ENCODE measurements around the gene KRT74.

Gene KRT74

GRCh38 chr12:52601671-52602070 is 28.0 kb upstream of the KRT74 start:
- no peak overlapping the region for H3K4me2 ChIP-seq (ENCODE audit: low read depth, low read length, poor library complexity, severe bottlenecking)
- H3K27me3 ChIP-seq (ENCODE audit: low read length), result no peaks in the 10 kb centered on the region
- no peak overlapping the region for H3K9ac ChIP-seq (ENCODE audit: low read length)
- H3K79me2 ChIP-seq (ENCODE audit: insufficient read depth, low read length), result no peaks in the 10 kb centered on the region
- no peak overlapping the region for H2AFZ ChIP-seq (ENCODE audit: low read depth, low read length, severe bottlenecking)
- H4K20me1 ChIP-seq (ENCODE audit: low read depth, low read length), result no peaks in the 10 kb centered on the region
- no peak overlapping the region for H3K4me3 ChIP-seq (ENCODE audit: insufficient read depth, low read length, poor library complexity, severe bottlenecking)
- no peak overlapping the region for H3K27ac ChIP-seq (ENCODE audit: low read depth, low read length)
- TF ChIP-seq CTCF (IDR thresholded peaks at IDR 0.05; ENCODE audit: insufficient read depth, low read length, poor library complexity, severe bottlenecking) (no peak), EZH2phosphoT487 (conservative IDR thresholded peaks at IDR 0.05; ENCODE audit: low read length) (no peak)
- H3F3A ChIP-seq (ENCODE audit: insufficient read depth), result no peaks in the 10 kb centered on the region
- H3K9me3 ChIP-seq (ENCODE audit: insufficient read depth, low read length), result no peaks in the 10 kb centered on the region
- no peaks in the 10 kb centered on the region for H3K36me3 ChIP-seq (ENCODE audit: low read length)
- no peaks in the 10 kb centered on the region for H3K9me2 ChIP-seq (replicated peaks; ENCODE audit: insufficient read depth, low read length)

GRCh38 chr12:52600941-52601481 is 27.4 kb upstream of the KRT74 start, which contains the start of gene KRT72:
TSS of gene KRT72 (minus strand) at chr12:52601463. CDS start at chr12:52601452, 11 bp downstream.
- Histone ChIP-seq H3K9me3 (ENCODE audit: insufficient read depth, low read length) (no peaks in the 10 kb centered on the region), H3F3A (ENCODE audit: insufficient read depth) (no peaks in the 10 kb centered on the region), H3K36me3 (ENCODE audit: low read length) (no peaks in the 10 kb centered on the region), H3K79me2 (ENCODE audit: insufficient read depth, low read length) (no peaks in the 10 kb centered on the region), H3K9ac (ENCODE audit: low read length) (no peak within 1 kb of the TSS), H3K9me2 (replicated peaks; ENCODE audit: insufficient read depth, low read length) (no peaks in the 10 kb centered on the region), H3K4me2 (ENCODE audit: low read depth, low read length, poor library complexity, severe bottlenecking) (no peak within 1 kb of the TSS), H3K4me3 (ENCODE audit: insufficient read depth, low read length, poor library complexity, severe bottlenecking) (no peak within 1 kb of the TSS), H2AFZ (ENCODE audit: low read depth, low read length, severe bottlenecking) (no peak within 1 kb of the TSS), H3K27ac (ENCODE audit: low read depth, low read length) (no peak within 1 kb of the TSS), H4K20me1 (ENCODE audit: low read depth, low read length) (no peaks in the 10 kb centered on the region), H3K27me3 (ENCODE audit: low read length) (no peaks in the 10 kb centered on the region)
- TF ChIP-seq EZH2phosphoT487 (conservative IDR thresholded peaks at IDR 0.05; ENCODE audit: low read length), result no peak
- no peak for TF ChIP-seq CTCF (IDR thresholded peaks at IDR 0.05; ENCODE audit: insufficient read depth, low read length, poor library complexity, severe bottlenecking)

GRCh38 chr12:52600475-52600874 is 26.8 kb upstream of the KRT74 start:
- Histone ChIP-seq H4K20me1 (ENCODE audit: low read depth, low read length) (no peaks in the 10 kb centered on the region), H3K27ac (ENCODE audit: low read depth, low read length) (no peak overlapping the region), H3K9ac (ENCODE audit: low read length) (no peak overlapping the region), H3K36me3 (ENCODE audit: low read length) (no peaks in the 10 kb centered on the region), H3K27me3 (ENCODE audit: low read length) (no peaks in the 10 kb centered on the region), H3K9me2 (replicated peaks; ENCODE audit: insufficient read depth, low read length) (no peaks in the 10 kb centered on the region), H3K4me2 (ENCODE audit: low read depth, low read length, poor library complexity, severe bottlenecking) (no peak overlapping the region), H3K9me3 (ENCODE audit: insufficient read depth, low read length) (no peaks in the 10 kb centered on the region), H2AFZ (ENCODE audit: low read depth, low read length, severe bottlenecking) (no peak overlapping the region), H3K79me2 (ENCODE audit: insufficient read depth, low read length) (no peaks in the 10 kb centered on the region), H3F3A (ENCODE audit: insufficient read depth) (no peaks in the 10 kb centered on the region), H3K4me3 (ENCODE audit: insufficient read depth, low read length, poor library complexity, severe bottlenecking) (no peak overlapping the region)
- no peak for TF ChIP-seq CTCF (IDR thresholded peaks at IDR 0.05; ENCODE audit: insufficient read depth, low read length, poor library complexity, severe bottlenecking)
- TF ChIP-seq EZH2phosphoT487 (conservative IDR thresholded peaks at IDR 0.05; ENCODE audit: low read length), result no peak
